ENCODE measurements around the gene TRIM33. TPM values are rescaled to one million over a fixed set of nuclear protein-coding genes. Genes with fewer than 3 reads are reported as not detected.

TRIM33 gene
- total RNA-seq, 1 donor from 2014 or later = 21.4 TPM

DNA sequence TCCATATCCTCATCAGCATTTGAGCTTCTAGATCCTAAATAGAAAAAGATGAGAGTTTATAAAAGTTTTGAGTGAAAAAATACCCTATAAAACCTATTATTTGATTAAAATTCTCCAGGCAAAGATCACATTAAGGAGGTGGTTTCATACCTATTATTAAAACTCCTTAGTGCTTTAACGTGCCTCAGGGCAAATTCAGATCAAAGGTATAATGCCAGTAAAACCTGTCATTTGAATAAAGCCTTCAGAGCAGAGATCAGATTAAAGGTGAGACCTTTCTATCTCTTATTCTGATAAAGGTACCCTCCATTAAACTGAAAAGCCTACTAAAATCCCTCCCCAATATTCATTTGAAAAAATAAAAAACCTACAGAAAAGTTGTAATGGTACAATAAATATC is 34.3 kb upstream of the TRIM33 start:
- no peak overlapping the region for H3K4me3 ChIP-seq (ENCODE audit: low read length in 3 of 3)
- no peaks in the 10 kb centered on the region for H3K4me1 ChIP-seq (ENCODE audit: control insufficient read depth in 3 of 3, insufficient read depth in 3 of 3, low read length in 3 of 3)

DNA sequence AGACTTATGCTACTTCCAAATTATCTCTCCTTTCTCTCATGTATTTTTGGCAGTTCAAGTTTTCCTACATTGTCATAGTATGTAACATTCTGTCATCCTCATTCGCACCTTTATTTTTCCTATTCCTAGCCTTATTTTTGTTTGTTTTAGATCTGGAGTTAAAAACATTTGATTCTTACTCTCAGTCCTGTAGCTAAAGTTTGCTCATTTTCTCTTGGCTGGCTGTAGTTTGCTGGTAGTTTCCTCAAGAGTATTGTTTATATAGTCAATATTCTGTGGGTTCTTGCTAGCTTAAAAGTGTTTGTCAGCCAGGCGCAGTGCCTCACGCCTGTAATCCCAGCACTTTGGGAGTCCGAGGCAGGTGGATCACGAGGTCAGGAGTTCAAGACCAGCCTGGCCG is 29.8 kb upstream of the TRIM33 start:
- no peaks in the 10 kb centered on the region for H3K4me1 ChIP-seq (ENCODE audit: control insufficient read depth in 3 of 3, insufficient read depth in 3 of 3, low read length in 3 of 3)
- H3K27me3 ChIP-seq (ENCODE audit: control insufficient read depth in 3 of 3, insufficient read depth in 3 of 3, low read length in 3 of 3) = no peaks in the 10 kb centered on the region
- no peak overlapping the region for H3K27ac ChIP-seq (ENCODE audit: low read depth, low read length)
- no peak overlapping the region for H3K9ac ChIP-seq (ENCODE audit: low read depth in 1 of 3, low read length in 3 of 3)
- H3K9me3 ChIP-seq (ENCODE audit: control insufficient read depth in 3 of 3, low read length in 3 of 3) = no peaks in the 10 kb centered on the region
- no peaks in the 10 kb centered on the region for H3K36me3 ChIP-seq (ENCODE audit: control insufficient read depth in 3 of 3, insufficient read depth in 3 of 3, low read length in 3 of 3)
- no peak overlapping the region for H3K4me3 ChIP-seq (ENCODE audit: low read length in 3 of 3)

More for the DNA sequence above, 34.3 kb upstream of the TRIM33 start:
- Histone ChIP-seq H3K9ac (ENCODE audit: low read depth in 1 of 3, low read length in 3 of 3) (no peak overlapping the region), H3K36me3 (ENCODE audit: control insufficient read depth in 3 of 3, insufficient read depth in 3 of 3, low read length in 3 of 3) (no peaks in the 10 kb centered on the region), H3K27me3 (ENCODE audit: control insufficient read depth in 3 of 3, insufficient read depth in 3 of 3, low read length in 3 of 3) (no peaks in the 10 kb centered on the region), H3K9me3 (ENCODE audit: control insufficient read depth in 3 of 3, low read length in 3 of 3) (no peaks in the 10 kb centered on the region), H3K27ac (ENCODE audit: low read depth, low read length) (no peak overlapping the region)

DNA sequence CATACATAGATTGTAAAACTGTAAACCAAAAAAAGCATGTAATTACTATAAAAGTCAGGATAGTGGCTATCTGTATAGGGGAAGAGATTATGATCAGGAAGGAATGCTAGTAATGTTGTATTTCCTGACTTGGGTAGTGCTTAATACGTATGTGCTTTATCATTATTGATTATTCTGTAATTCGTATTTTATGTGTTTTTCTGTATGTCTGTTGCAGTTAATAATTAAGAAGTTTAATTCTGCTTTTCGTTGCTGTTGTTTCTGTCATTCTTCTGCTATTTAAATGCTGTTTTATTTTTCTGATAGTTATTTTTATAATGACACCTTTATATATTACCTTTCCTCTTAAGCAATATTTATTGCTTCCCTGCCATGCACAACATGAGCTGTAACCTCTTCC is 29.3 kb upstream of the TRIM33 start:
- Histone ChIP-seq H3K9me3 (ENCODE audit: control insufficient read depth in 3 of 3, low read length in 3 of 3) (no peaks in the 10 kb centered on the region), H3K27ac (ENCODE audit: low read depth, low read length) (no peak overlapping the region), H3K9ac (ENCODE audit: low read depth in 1 of 3, low read length in 3 of 3) (no peak overlapping the region), H3K4me1 (ENCODE audit: control insufficient read depth in 3 of 3, insufficient read depth in 3 of 3, low read length in 3 of 3) (no peaks in the 10 kb centered on the region), H3K27me3 (ENCODE audit: control insufficient read depth in 3 of 3, insufficient read depth in 3 of 3, low read length in 3 of 3) (no peaks in the 10 kb centered on the region), H3K4me3 (ENCODE audit: low read length in 3 of 3) (no peak overlapping the region), H3K36me3 (ENCODE audit: control insufficient read depth in 3 of 3, insufficient read depth in 3 of 3, low read length in 3 of 3) (no peaks in the 10 kb centered on the region)

DNA sequence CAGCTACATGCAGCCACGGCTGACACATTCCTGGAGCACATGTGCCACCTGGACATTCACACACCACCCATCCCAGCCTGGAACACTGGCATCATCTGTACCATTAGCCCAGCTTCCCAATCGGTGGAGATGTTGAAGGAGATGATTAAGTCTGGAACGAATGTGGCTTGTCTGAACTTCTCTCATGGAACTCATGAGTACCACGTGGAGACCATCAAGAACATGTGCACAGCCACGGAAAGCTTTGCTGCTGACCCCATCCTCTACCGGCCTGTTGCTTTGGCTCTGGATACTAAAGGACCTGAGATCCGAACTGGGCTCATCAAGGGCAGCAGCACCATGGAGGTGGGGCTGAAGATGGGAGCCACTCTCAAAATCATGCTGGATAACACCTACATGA is 25.0 kb upstream of the TRIM33 start:
- Histone ChIP-seq H3K9ac (ENCODE audit: low read depth in 1 of 3, low read length in 3 of 3) (no peak overlapping the region), H3K9me3 (ENCODE audit: control insufficient read depth in 3 of 3, low read length in 3 of 3) (no peaks in the 10 kb centered on the region)

DNA sequence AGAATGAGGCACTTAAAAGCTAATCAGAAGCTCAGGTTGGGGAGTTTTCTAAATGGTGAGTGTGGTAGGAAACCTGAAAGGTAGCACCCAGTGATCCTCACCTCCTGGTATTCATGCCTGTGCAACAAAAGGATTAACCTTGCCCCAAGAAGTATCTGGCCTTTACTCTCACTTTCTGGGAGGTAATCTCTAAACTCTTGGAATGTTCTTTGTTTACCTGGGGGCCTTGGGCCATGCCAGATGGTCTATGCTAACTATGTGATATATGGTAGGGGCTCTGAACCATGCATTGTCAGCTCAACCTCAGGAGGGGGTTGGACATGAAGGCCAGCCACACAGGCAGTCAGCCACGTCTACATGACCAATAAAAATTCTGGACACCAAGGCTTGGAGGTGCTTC is 24.4 kb upstream of the TRIM33 start:
- H3K27me3 ChIP-seq (ENCODE audit: control insufficient read depth in 3 of 3, insufficient read depth in 3 of 3, low read length in 3 of 3) = no peaks in the 10 kb centered on the region
- H3K4me1 ChIP-seq (ENCODE audit: control insufficient read depth in 3 of 3, insufficient read depth in 3 of 3, low read length in 3 of 3) = no peaks in the 10 kb centered on the region
- H3K4me3 ChIP-seq (ENCODE audit: low read length in 3 of 3) = no peak overlapping the region
- no peak overlapping the region for H3K27ac ChIP-seq (ENCODE audit: low read depth, low read length)
- H3K36me3 ChIP-seq (ENCODE audit: control insufficient read depth in 3 of 3, insufficient read depth in 3 of 3, low read length in 3 of 3) = no peaks in the 10 kb centered on the region
- no peak overlapping the region for H3K9ac ChIP-seq (ENCODE audit: low read depth in 1 of 3, low read length in 3 of 3)
- no peaks in the 10 kb centered on the region for H3K9me3 ChIP-seq (ENCODE audit: control insufficient read depth in 3 of 3, low read length in 3 of 3)

More for the DNA sequence above, 25.0 kb upstream of the TRIM33 start:
- Histone ChIP-seq H3K36me3 (ENCODE audit: control insufficient read depth in 3 of 3, insufficient read depth in 3 of 3, low read length in 3 of 3) (no peaks in the 10 kb centered on the region), H3K4me1 (ENCODE audit: control insufficient read depth in 3 of 3, insufficient read depth in 3 of 3, low read length in 3 of 3) (no peaks in the 10 kb centered on the region), H3K27me3 (ENCODE audit: control insufficient read depth in 3 of 3, insufficient read depth in 3 of 3, low read length in 3 of 3) (no peaks in the 10 kb centered on the region), H3K4me3 (ENCODE audit: low read length in 3 of 3) (no peak overlapping the region), H3K27ac (ENCODE audit: low read depth, low read length) (no peak overlapping the region)

DNA sequence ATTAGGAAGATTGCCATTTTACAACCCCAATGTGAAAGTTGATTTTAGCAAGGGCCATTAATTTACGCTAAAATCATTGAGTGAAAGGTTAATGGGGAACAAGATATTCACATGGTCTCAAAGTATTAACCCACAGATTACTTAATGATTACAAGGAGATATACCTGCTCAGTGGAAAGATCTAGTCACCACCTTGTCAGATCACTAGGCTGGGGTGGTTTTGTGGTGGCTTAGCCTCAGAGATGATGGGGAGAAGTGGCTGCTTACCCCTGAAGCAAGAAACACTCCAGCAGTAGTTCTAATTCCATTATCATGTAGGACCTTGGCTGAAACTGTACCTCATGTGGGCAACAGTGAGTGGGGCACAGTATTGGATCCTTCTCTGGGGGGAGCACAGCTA is 20.1 kb upstream of the TRIM33 start:
- H3K27me3 ChIP-seq (ENCODE audit: control insufficient read depth in 3 of 3, insufficient read depth in 3 of 3, low read length in 3 of 3) = no peaks in the 10 kb centered on the region
- no peak overlapping the region for H3K9ac ChIP-seq (ENCODE audit: low read depth in 1 of 3, low read length in 3 of 3)
- no peaks in the 10 kb centered on the region for H3K4me1 ChIP-seq (ENCODE audit: control insufficient read depth in 3 of 3, insufficient read depth in 3 of 3, low read length in 3 of 3)
- H3K27ac ChIP-seq (ENCODE audit: low read depth, low read length) = no peak overlapping the region
- H3K4me3 ChIP-seq (ENCODE audit: low read length in 3 of 3) = no peak overlapping the region
- H3K36me3 ChIP-seq (ENCODE audit: control insufficient read depth in 3 of 3, insufficient read depth in 3 of 3, low read length in 3 of 3) = no peaks in the 10 kb centered on the region
- no peaks in the 10 kb centered on the region for H3K9me3 ChIP-seq (ENCODE audit: control insufficient read depth in 3 of 3, low read length in 3 of 3)

DNA sequence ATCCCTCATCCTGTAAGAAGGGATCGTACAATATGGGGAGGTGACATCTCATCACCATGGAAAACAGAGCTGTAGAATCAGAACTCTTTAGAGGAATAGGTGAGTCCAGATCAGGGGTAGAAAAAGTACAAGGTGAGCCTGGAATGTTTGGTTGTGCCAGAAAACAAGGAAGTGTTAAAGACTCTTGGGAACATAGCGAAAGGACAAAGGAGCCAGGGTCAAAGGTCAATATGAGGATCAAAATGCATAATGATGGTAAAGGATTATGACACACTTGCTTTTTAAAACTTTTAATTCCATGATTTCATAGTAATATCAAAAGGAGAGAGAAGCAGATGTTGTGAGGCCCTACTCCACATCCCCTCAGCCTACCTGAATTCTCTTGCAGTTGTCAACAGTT is 19.2 kb upstream of the TRIM33 start:
- H3K27me3 ChIP-seq (ENCODE audit: control insufficient read depth in 3 of 3, insufficient read depth in 3 of 3, low read length in 3 of 3) = no peaks in the 10 kb centered on the region
- no peak overlapping the region for H3K9ac ChIP-seq (ENCODE audit: low read depth in 1 of 3, low read length in 3 of 3)
- H3K27ac ChIP-seq (ENCODE audit: low read depth, low read length) = no peak overlapping the region
- no peaks in the 10 kb centered on the region for H3K36me3 ChIP-seq (ENCODE audit: control insufficient read depth in 3 of 3, insufficient read depth in 3 of 3, low read length in 3 of 3)
- no peaks in the 10 kb centered on the region for H3K4me1 ChIP-seq (ENCODE audit: control insufficient read depth in 3 of 3, insufficient read depth in 3 of 3, low read length in 3 of 3)
- H3K9me3 ChIP-seq (ENCODE audit: control insufficient read depth in 3 of 3, low read length in 3 of 3) = no peaks in the 10 kb centered on the region
- H3K4me3 ChIP-seq (ENCODE audit: low read length in 3 of 3) = no peak overlapping the region

DNA sequence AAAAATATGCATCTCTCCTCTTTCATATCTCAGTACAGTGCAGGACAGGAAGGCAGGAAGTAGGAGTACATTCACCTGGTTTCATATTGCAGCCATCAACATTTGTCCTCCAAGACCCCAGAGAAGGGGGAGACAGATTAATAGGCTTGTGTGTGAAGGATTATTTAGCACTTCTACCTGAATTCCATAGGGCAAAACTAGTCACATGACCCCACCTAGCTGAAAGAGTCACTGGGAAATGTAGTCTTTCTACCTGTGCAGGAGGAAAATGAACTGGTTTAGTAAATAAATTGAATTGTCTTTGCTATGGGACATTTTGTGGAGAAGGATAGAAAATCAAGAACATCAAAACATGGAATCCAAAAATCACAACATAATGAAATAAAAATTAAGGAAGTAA is 13.9 kb upstream of the TRIM33 start:
- Histone ChIP-seq H3K9me3 (ENCODE audit: control insufficient read depth in 3 of 3, low read length in 3 of 3) (no peaks in the 10 kb centered on the region), H3K36me3 (ENCODE audit: control insufficient read depth in 3 of 3, insufficient read depth in 3 of 3, low read length in 3 of 3) (no peaks in the 10 kb centered on the region), H3K27me3 (ENCODE audit: control insufficient read depth in 3 of 3, insufficient read depth in 3 of 3, low read length in 3 of 3) (peaks cover 0 to 2% (median under 1%) of the 10 kb centered on the region in 3 donors), H3K27ac (ENCODE audit: low read depth, low read length) (no peak overlapping the region), H3K4me3 (ENCODE audit: low read length in 3 of 3) (no peak overlapping the region), H3K9ac (ENCODE audit: low read depth in 1 of 3, low read length in 3 of 3) (no peak overlapping the region), H3K4me1 (ENCODE audit: control insufficient read depth in 3 of 3, insufficient read depth in 3 of 3, low read length in 3 of 3) (no peaks in the 10 kb centered on the region)

DNA sequence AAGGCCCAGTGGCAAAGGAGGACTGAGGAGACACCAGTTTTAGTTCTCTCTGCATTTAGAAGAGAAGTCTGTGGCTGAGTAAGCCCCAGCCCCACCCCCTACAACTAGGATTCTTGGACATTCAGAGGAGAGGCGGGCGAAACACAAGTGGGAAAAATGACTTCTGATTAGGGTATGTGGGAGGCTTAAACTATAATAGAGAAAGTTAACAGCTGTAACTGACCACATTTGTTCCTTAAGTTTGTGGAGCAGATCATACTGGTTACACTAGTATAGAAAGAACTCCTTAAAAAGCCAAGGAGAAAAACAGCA is 11.2 kb upstream of the TRIM33 start:
- no peaks in the 10 kb centered on the region for H3K4me1 ChIP-seq (ENCODE audit: control insufficient read depth in 3 of 3, insufficient read depth in 3 of 3, low read length in 3 of 3)
- H3K9ac ChIP-seq (ENCODE audit: low read depth in 1 of 3, low read length in 3 of 3) = no peak overlapping the region
- no peak overlapping the region for H3K27ac ChIP-seq (ENCODE audit: low read depth, low read length)
- H3K9me3 ChIP-seq (ENCODE audit: control insufficient read depth in 3 of 3, low read length in 3 of 3) = no peaks in the 10 kb centered on the region
- H3K27me3 ChIP-seq (ENCODE audit: control insufficient read depth in 3 of 3, insufficient read depth in 3 of 3, low read length in 3 of 3) = peaks cover 0 to 3% (median 2%) of the 10 kb centered on the region in 3 donors
- H3K4me3 ChIP-seq (ENCODE audit: low read length in 3 of 3) = no peak overlapping the region
- H3K36me3 ChIP-seq (ENCODE audit: control insufficient read depth in 3 of 3, insufficient read depth in 3 of 3, low read length in 3 of 3) = no peaks in the 10 kb centered on the region

DNA sequence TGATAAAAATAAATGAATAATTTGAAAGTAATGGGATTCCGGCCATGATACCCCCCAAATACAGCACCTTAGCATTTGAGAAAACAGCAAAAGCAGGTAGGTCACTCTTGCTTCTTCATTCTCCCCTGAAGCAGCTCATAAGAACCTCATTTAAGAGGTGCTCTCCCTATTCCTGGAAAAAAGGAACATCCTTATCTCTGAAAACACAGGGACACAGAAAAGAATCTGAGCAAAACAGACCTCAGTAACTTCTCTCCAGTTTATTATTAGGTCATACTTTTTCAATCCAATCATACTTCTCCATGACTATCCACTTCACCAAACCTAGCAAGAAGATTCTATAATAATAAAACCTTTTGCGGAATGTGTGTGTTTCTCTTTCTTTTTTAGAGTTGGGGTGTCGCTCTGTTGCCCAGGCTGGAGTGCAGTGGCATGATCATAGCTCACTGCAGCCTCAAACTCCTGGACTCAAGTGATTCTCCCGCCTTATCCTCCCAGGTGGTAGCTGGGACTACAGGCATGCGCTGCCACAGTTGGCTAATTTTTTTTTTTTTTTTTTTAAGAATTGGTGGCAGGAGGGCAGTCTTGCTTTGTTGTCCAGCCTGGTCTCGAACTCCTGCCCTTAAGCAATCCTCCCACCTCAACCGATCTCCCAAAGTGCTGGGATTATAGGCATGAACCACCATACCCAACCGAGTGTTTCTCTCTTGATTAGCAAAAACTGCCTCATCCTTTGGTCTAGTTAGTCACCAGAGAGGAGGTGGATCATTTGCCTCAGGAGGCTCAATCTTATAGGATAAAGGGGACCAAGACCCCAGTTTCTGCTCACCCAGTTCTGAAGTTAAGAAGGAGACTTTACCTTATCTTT is 10.6 kb upstream of the TRIM33 start:
- H3K27me3 ChIP-seq (ENCODE audit: control insufficient read depth in 3 of 3, insufficient read depth in 3 of 3, low read length in 3 of 3) = peaks cover 0 to 3% (median 2%) of the 10 kb centered on the region in 3 donors
- H3K9ac ChIP-seq (ENCODE audit: low read depth in 1 of 3, low read length in 3 of 3) = no peak overlapping the region

More for the DNA sequence above, 10.6 kb upstream of the TRIM33 start:
- Histone ChIP-seq H3K9me3 (ENCODE audit: control insufficient read depth in 3 of 3, low read length in 3 of 3) (no peaks in the 10 kb centered on the region), H3K27ac (ENCODE audit: low read depth, low read length) (no peak overlapping the region), H3K4me1 (ENCODE audit: control insufficient read depth in 3 of 3, insufficient read depth in 3 of 3, low read length in 3 of 3) (no peaks in the 10 kb centered on the region), H3K36me3 (ENCODE audit: control insufficient read depth in 3 of 3, insufficient read depth in 3 of 3, low read length in 3 of 3) (no peaks in the 10 kb centered on the region), H3K4me3 (ENCODE audit: low read length in 3 of 3) (no peak overlapping the region)
